Liver (tissue), 9 donors: Measurements from ENCODE around the gene RBM20. TPM values are rescaled to one million over a fixed set of nuclear protein-coding genes. Genes with fewer than 3 reads are reported as not detected.

Experiments used
- DNase-seq: peaks from one replicate; pipeline ENCODE4 v3.0.0-alpha.2; 2017; ENCODE audit warnings: low spot score
- H3K27ac ChIP-seq, 2 donors: one replicate each; pipeline ENCODE4 v1.7.0; 2013; ENCODE audit warnings: inconsistent platforms in 2 of 2, low read length in 2 of 2, control low read depth in 1 of 2, low read depth in 1 of 2, mild to moderate bottlenecking in 1 of 2
- H3K27me3 ChIP-seq, 4 donors: one replicate each; pipeline versions ENCODE4 v1.6.1 to v1.7.0; 2013; ENCODE audit warnings: low read length in 3 of 4, inconsistent platforms in 1 of 4, mild to moderate bottlenecking in 1 of 4, moderate library complexity in 1 of 4; ENCODE audit not compliant: control insufficient read depth in 4 of 4, insufficient read depth in 4 of 4
- H3K36me3 ChIP-seq, 4 donors: one replicate each; pipeline versions ENCODE4 v1.6.1 to v1.7.0; 2013; ENCODE audit warnings: low read length in 3 of 4, mild to moderate bottlenecking in 3 of 4, low read depth in 1 of 4, moderate library complexity in 1 of 4; ENCODE audit not compliant: control insufficient read depth in 4 of 4, insufficient read depth in 3 of 4
- H3K4me1 ChIP-seq, 4 donors: one replicate each; pipeline versions ENCODE4 v1.6.1 to v1.7.0; 2013; ENCODE audit warnings: low read length in 3 of 4, mild to moderate bottlenecking in 3 of 4, moderate library complexity in 1 of 4; ENCODE audit not compliant: control insufficient read depth in 4 of 4, insufficient read depth in 4 of 4
- H3K4me3 ChIP-seq, 3 donors: one replicate each; pipeline versions ENCODE4 v1.6.1 to v1.7.0; 2013; ENCODE audit warnings: low read length in 3 of 3, control low read depth in 1 of 3, low read depth in 1 of 3, mild to moderate bottlenecking in 1 of 3
- H3K9ac ChIP-seq, 2 donors: one replicate each; pipeline ENCODE4 v1.7.0; 2013; ENCODE audit warnings: low read length in 2 of 2, mild to moderate bottlenecking in 2 of 2, moderate library complexity in 2 of 2, control low read depth in 1 of 2, low read depth in 1 of 2
- H3K9me3 ChIP-seq, 4 donors: one replicate each; pipeline versions ENCODE4 v1.6.1 to v1.7.0; 2013; ENCODE audit warnings: low read length in 3 of 4; ENCODE audit not compliant: control insufficient read depth in 4 of 4
- EGR1 ChIP-seq, 2 donors: IDR thresholded peaks; 2 replicates each; pipeline ENCODE4 v1.6.1; 2016 to 2018; ENCODE audit warnings: antibody characterized with exemption in 2 of 2, low read depth in 2 of 2
- FOXA2 ChIP-seq: IDR thresholded peaks from 2 replicates; pipeline ENCODE4 v1.6.1; 2016; ENCODE audit warnings: antibody characterized with exemption
- GABPA ChIP-seq, 2 donors: IDR thresholded peaks in 1 of 2; conservative IDR thresholded peaks in 1 of 2; 2 replicates each; pipeline ENCODE4 v1.6.1; 2016; ENCODE audit warnings: antibody characterized with exemption in 2 of 2, mild to moderate bottlenecking in 1 of 2, moderate library complexity in 1 of 2
- HNF4G ChIP-seq: IDR thresholded peaks from 2 replicates; pipeline ENCODE4 v1.6.1; 2016; ENCODE audit warnings: antibody characterized with exemption
- JUND ChIP-seq, 2 donors: IDR thresholded peaks; 2 replicates each; pipeline ENCODE4 v1.6.1; 2016; ENCODE audit warnings: antibody characterized with exemption in 2 of 2
- NR2F2 ChIP-seq: IDR thresholded peaks from 2 replicates; pipeline ENCODE4 v1.6.1; 2016; ENCODE audit warnings: antibody characterized with exemption
- RAD21 ChIP-seq, 2 donors: IDR thresholded peaks; 2 replicates each; pipeline ENCODE4 v1.6.1; 2016; ENCODE audit warnings: antibody characterized with exemption in 2 of 2, mild to moderate bottlenecking in 2 of 2
- RXRA ChIP-seq, 2 donors: IDR thresholded peaks; 2 replicates each; pipeline ENCODE4 v1.6.1; 2017 to 2018; ENCODE audit warnings: antibody characterized with exemption in 2 of 2, mild to moderate bottlenecking in 1 of 2
- SP1 ChIP-seq: IDR thresholded peaks from 2 replicates; pipeline ENCODE4 v1.6.1; 2018; ENCODE audit warnings: antibody characterized with exemption, mild to moderate bottlenecking
- TAF1 ChIP-seq: conservative IDR thresholded peaks from 2 replicates; pipeline ENCODE4 v1.6.1; 2016; ENCODE audit warnings: antibody characterized with exemption, mild to moderate bottlenecking
- YY1 ChIP-seq: IDR thresholded peaks from 2 replicates; pipeline ENCODE4 v1.6.1; 2016; ENCODE audit warnings: antibody characterized with exemption, mild to moderate bottlenecking
- WGBS: extraction: QIAGEN DNeasy Blood & Tissue Kit; methylation state at CpG from one replicate; pipeline ENCODE4 v1.1.7; 2013; 5-methylcytosine and 5-hydroxymethylcytosine counted together
- polyA plus RNA-seq, 2 donors: library from polyadenylated mRNA; stranded (reverse) in 1 of 2; unstranded in 1 of 2; fragments of 200-250 nt in 1 of 2; fragments of >200 nt in 1 of 2; fragmentation: Nextera tagmentation in 1 of 2; extraction: Ambion mirVana in 1 of 2; gene quantifications; one replicate each; pipeline versions ENCODE4 v1.2.1 to v1.2.3, GENCODE V29; 2013 to 2015
- total RNA-seq, 2 donors: library from RNA; depleted of rRNA; stranded (reverse); fragments of >200 nt; gene quantifications; one replicate each; pipeline ENCODE4 v1.2.3, GENCODE V29; 2014
- TF ChIP-seq, protein P1 (sequence below): fragments of 150-350 bp; IDR thresholded peaks from 2 replicates; pipeline ENCODE4 v1.5.1; 2017; ENCODE audit warnings: improper control_type of control experiment, low read depth, low read length; ENCODE audit not compliant: missing input control
- TF ChIP-seq, protein P2 (sequence below): IDR thresholded peaks from 2 replicates; pipeline ENCODE4 v1.6.1; 2016; ENCODE audit warnings: antibody characterized with exemption
- TF ChIP-seq, protein P3 (sequence below): IDR thresholded peaks from 2 replicates; pipeline ENCODE4 v1.6.1; 2016; ENCODE audit warnings: antibody characterized with exemption
- TF ChIP-seq, protein P4 (sequence below): IDR thresholded peaks from 2 replicates; pipeline ENCODE4 v1.6.1; 2016; ENCODE audit warnings: antibody characterized with exemption
- TF ChIP-seq, protein P5 (sequence below): IDR thresholded peaks from 2 replicates; pipeline ENCODE4 v1.6.1; 2016; ENCODE audit warnings: antibody characterized with exemption, mild to moderate bottlenecking
- donor health status: healthy.
- donor health status: healthy.
- donor health status: healthy.
- donor health status: healthy.
- donor health status: healthy.

RBM20 gene
- total and polyA plus RNA-seq, 4 donors, result 0.03 to 0.08 (median 0.05) TPM; not detected in 1

DNA sequence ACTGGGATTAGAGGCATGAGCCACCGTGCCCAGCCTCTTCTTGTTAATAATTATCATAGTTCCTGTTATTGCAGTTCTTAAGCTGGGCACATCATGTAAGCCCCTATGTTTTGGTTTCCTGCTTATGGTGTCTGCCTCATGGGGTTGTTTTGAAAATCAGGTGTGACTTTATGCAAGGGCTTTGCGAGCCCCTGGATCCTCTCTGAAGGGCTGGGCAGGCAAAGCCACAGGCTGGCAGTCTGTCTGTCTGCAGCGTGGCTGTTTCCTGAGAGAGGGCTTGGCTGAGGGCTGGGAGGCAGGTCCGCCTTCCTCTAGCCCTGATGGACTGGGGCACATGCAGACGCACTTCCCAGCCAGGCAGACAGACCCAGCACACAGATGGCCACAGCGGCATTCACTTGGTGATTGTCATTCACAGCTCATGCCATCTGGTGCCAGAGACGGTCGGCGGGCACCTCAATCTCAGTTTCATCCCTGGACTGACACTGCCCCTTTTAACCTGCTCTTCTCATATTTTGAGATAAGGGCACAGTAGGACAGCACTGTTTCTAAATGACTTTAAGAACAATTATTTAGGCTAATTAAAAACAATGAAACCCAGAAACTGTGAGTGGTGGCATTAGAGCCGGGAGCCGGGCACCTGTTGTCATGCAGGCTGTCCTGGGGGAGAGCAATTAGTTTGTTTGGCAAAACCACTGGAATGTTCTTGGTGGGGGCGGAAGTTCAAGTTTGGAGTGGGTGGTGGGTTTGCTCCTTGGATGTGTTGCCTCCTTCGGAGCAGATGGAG lies 35.5 kb downstream of the RBM20 start:
- WGBS, result 87% methylated on average over 13 of the region's 13 CpGs
- H3K4me3 ChIP-seq, result no peak overlapping the region
- H3K27me3 ChIP-seq, result no peaks in the 10 kb centered on the region
- H3K36me3 ChIP-seq, result no peaks in the 10 kb centered on the region
- no peaks in the 10 kb centered on the region for H3K9me3 ChIP-seq
- no peak for DNase-seq
- H3K9ac ChIP-seq, result no peak overlapping the region
- no peak overlapping the region for H3K27ac ChIP-seq
- H3K4me1 ChIP-seq, result peaks cover 0 to 5% (median 2%) of the 10 kb centered on the region in 4 donors
- TF ChIP-seq RXRA (IDR thresholded peaks at IDR 0.05) (no peak), FOXA2 (no peak), NR2F2 (no peak), GABPA (IDR thresholded peaks at IDR 0.05 in 1 of 2, conservative IDR thresholded peaks at IDR 0.05 in 1 of 2) (no peak), EGR1 (IDR thresholded peaks at IDR 0.05; ENCODE audit: low read depth in 2 of 2) (no peak), TAF1 (no peak), JUND (IDR thresholded peaks at IDR 0.05) (no peak), SP1 (no peak)
- TF ChIP-seq, protein P1, sequence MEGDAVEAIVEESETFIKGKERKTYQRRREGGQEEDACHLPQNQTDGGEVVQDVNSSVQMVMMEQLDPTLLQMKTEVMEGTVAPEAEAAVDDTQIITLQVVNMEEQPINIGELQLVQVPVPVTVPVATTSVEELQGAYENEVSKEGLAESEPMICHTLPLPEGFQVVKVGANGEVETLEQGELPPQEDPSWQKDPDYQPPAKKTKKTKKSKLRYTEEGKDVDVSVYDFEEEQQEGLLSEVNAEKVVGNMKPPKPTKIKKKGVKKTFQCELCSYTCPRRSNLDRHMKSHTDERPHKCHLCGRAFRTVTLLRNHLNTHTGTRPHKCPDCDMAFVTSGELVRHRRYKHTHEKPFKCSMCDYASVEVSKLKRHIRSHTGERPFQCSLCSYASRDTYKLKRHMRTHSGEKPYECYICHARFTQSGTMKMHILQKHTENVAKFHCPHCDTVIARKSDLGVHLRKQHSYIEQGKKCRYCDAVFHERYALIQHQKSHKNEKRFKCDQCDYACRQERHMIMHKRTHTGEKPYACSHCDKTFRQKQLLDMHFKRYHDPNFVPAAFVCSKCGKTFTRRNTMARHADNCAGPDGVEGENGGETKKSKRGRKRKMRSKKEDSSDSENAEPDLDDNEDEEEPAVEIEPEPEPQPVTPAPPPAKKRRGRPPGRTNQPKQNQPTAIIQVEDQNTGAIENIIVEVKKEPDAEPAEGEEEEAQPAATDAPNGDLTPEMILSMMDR, result no peak
- TF ChIP-seq, protein P2, sequence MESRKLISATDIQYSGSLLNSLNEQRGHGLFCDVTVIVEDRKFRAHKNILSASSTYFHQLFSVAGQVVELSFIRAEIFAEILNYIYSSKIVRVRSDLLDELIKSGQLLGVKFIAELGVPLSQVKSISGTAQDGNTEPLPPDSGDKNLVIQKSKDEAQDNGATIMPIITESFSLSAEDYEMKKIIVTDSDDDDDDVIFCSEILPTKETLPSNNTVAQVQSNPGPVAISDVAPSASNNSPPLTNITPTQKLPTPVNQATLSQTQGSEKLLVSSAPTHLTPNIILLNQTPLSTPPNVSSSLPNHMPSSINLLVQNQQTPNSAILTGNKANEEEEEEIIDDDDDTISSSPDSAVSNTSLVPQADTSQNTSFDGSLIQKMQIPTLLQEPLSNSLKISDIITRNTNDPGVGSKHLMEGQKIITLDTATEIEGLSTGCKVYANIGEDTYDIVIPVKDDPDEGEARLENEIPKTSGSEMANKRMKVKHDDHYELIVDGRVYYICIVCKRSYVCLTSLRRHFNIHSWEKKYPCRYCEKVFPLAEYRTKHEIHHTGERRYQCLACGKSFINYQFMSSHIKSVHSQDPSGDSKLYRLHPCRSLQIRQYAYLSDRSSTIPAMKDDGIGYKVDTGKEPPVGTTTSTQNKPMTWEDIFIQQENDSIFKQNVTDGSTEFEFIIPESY, result no peak

DNA sequence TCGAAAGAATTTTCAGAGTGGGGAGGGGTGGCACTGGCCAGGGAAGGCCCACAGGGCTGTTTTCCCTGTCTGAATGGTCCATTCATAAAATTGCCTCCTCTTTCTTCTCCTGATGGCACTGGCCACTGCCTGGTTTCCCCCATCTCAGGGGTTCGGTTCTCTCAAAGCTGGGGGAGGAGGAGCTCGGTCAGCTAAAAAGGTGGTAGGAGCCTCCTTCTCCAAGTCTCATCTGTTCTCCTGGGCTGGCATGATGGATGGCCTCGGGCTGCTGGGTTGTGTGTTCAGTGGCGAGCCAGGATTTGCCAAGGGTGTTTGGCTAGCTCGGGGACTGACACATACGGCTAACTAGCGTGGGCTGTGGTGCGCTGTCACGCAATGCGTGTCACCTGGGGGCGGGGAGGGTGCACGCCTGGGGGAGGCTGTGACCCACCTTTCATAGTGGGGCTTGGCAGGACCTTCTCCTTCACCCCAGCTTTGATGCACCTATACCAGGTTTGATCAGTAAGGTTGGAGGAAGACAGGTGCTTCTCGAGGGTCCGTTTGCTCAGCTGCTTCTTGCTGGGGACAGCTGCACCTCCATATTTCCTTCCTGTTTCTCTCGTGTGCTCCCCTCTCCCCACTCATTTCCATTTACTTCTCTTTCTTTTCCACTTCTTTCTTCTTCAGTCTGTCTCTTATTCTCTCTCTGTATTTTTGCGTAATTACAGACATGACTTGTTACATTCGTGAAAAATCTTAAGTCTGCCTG lies 36.3 kb downstream of the RBM20 start:
- H3K4me1 ChIP-seq, result peaks cover 0 to 5% (median 2%) of the 10 kb centered on the region in 4 donors
- DNase-seq, result no peak
- H3K27me3 ChIP-seq, result no peaks in the 10 kb centered on the region
- H3K27ac ChIP-seq, result no peak overlapping the region
- no peak overlapping the region for H3K9ac ChIP-seq
- whole genome bisulfite sequencing, result 75% methylated on average over 18 of the region's 18 CpGs
- no peak overlapping the region for H3K4me3 ChIP-seq
- no peaks in the 10 kb centered on the region for H3K36me3 ChIP-seq
- no peaks in the 10 kb centered on the region for H3K9me3 ChIP-seq
- TF ChIP-seq, protein P3, sequence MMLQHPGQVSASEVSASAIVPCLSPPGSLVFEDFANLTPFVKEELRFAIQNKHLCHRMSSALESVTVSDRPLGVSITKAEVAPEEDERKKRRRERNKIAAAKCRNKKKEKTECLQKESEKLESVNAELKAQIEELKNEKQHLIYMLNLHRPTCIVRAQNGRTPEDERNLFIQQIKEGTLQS, result no peak
- TF ChIP-seq GABPA (IDR thresholded peaks at IDR 0.05 in 1 of 2, conservative IDR thresholded peaks at IDR 0.05 in 1 of 2) (no peak), JUND (IDR thresholded peaks at IDR 0.05) (no peak), HNF4G (no peak), RAD21 (IDR thresholded peaks at IDR 0.05) (no peak), SP1 (no peak), EGR1 (IDR thresholded peaks at IDR 0.05; ENCODE audit: low read depth in 2 of 2) (no peak), FOXA2 (no peak), YY1 (no peak), TAF1 (no peak), NR2F2 (no peak), RXRA (IDR thresholded peaks at IDR 0.05) (no peak)
- TF ChIP-seq, protein P4, sequence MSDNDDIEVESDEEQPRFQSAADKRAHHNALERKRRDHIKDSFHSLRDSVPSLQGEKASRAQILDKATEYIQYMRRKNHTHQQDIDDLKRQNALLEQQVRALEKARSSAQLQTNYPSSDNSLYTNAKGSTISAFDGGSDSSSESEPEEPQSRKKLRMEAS, result no peak
- TF ChIP-seq, protein P1, result no peak
- TF ChIP-seq, protein P5, sequence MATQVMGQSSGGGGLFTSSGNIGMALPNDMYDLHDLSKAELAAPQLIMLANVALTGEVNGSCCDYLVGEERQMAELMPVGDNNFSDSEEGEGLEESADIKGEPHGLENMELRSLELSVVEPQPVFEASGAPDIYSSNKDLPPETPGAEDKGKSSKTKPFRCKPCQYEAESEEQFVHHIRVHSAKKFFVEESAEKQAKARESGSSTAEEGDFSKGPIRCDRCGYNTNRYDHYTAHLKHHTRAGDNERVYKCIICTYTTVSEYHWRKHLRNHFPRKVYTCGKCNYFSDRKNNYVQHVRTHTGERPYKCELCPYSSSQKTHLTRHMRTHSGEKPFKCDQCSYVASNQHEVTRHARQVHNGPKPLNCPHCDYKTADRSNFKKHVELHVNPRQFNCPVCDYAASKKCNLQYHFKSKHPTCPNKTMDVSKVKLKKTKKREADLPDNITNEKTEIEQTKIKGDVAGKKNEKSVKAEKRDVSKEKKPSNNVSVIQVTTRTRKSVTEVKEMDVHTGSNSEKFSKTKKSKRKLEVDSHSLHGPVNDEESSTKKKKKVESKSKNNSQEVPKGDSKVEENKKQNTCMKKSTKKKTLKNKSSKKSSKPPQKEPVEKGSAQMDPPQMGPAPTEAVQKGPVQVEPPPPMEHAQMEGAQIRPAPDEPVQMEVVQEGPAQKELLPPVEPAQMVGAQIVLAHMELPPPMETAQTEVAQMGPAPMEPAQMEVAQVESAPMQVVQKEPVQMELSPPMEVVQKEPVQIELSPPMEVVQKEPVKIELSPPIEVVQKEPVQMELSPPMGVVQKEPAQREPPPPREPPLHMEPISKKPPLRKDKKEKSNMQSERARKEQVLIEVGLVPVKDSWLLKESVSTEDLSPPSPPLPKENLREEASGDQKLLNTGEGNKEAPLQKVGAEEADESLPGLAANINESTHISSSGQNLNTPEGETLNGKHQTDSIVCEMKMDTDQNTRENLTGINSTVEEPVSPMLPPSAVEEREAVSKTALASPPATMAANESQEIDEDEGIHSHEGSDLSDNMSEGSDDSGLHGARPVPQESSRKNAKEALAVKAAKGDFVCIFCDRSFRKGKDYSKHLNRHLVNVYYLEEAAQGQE, result no peak
- TF ChIP-seq, protein P2, result no peak
